GM19455 (cell line): Measurements from ENCODE around the gene IL1R2.

Source experiments
- ATAC-seq: cut with Tn5 transposase; IDR thresholded peaks from one replicate; pipeline ENCODE4 v1.9.1; 2021; ENCODE audit not compliant: unreplicated experiment

The IL1R2 gene

GRCh38 chr2:102018823-102019445, 27.2 kb downstream of the IL1R2 start:
- no peak for ATAC-seq

- no peak for ATAC-seq
Observed at GRCh38 chr2:102020596-102021170, 28.9 kb downstream of the IL1R2 start.

- ATAC-seq, result no peak
Observed at GRCh38 chr2:102021779-102022178, 30.0 kb downstream of the IL1R2 start.

GRCh38 chr2:102022884-102023539, 31.3 kb downstream of the IL1R2 start:
- ATAC-seq, result no peak

GRCh38 chr2:102024410-102024809, 32.6 kb downstream of the IL1R2 start:
- ATAC-seq, result no peak

GRCh38 chr2:102025016-102025501, 33.3 kb downstream of the IL1R2 start:
- no peak for ATAC-seq

GRCh38 chr2:102025583-102026267, 34.0 kb downstream of the IL1R2 start:
- no peak for ATAC-seq

GRCh38 chr2:102027036-102027980, 35.5 kb downstream of the IL1R2 start:
- no peak for ATAC-seq

GRCh38 chr2:102028470-102028869, 36.7 kb downstream of the IL1R2 start:
- ATAC-seq, result no peak

GRCh38 chr2:102029405-102029804, 37.6 kb downstream of the IL1R2 start:
- no peak for ATAC-seq

GRCh38 chr2:102029952-102030351, 38.2 kb downstream of the IL1R2 start:
- ATAC-seq, result no peak

- no peak for ATAC-seq
Observed at GRCh38 chr2:102030502-102030854, 38.7 kb downstream of the IL1R2 start.

- no peak for ATAC-seq
Observed at GRCh38 chr2:102030855-102031527, 39.2 kb downstream of the IL1R2 start.

- ATAC-seq, result no peak
Observed at GRCh38 chr2:102032368-102033030, 40.7 kb downstream of the IL1R2 start.

- no peak for ATAC-seq
Observed at GRCh38 chr2:102033031-102033749, 41.4 kb downstream of the IL1R2 start.

- no peak for ATAC-seq
Observed at GRCh38 chr2:102033750-102034682, 42.3 kb downstream of the IL1R2 start.

- no peak for ATAC-seq
Observed at GRCh38 chr2:102034683-102035548, 43.2 kb downstream of the IL1R2 start.
